Stimulated activated effector memory CD8-positive, alpha-beta T cell treated with anti-CD3 and anti-CD28 coated beads, Interleukin-12 subunit alpha, Interleukin-12 subunit beta, amount 100 ng/mL, for 72 hours (primary cell): ENCODE data around the gene ELL2.

Source experiments
- ATAC-seq: fragments of 150-1000 bp; cut with Tn5 transposase; 2 replicates; pipeline ENCODE4 v1.10.0; 2021
- DNase-seq, 2 donors: peaks; one replicate each; pipeline ENCODE4 v3.0.0; 2021 to 2022; ENCODE audit warnings: low spot score in 2 of 2
- H3K27ac Mint-ChIP-seq: one replicate; pipeline ENCODE4 v1.8.0; 2022; ENCODE audit warnings: mild to moderate bottlenecking, mixed read lengths
- H3K36me3 Mint-ChIP-seq: one replicate; pipeline ENCODE4 v1.8.0; 2022; ENCODE audit warnings: mild to moderate bottlenecking, mixed read lengths
- H3K4me1 Mint-ChIP-seq: one replicate; pipeline ENCODE4 v1.8.0; 2022; ENCODE audit warnings: mixed read lengths
- H3K4me3 Mint-ChIP-seq: one replicate; pipeline ENCODE4 v1.8.0; 2022; ENCODE audit warnings: mild to moderate bottlenecking, mixed read lengths
- H3K9me3 Mint-ChIP-seq: one replicate; pipeline ENCODE4 v1.8.0; 2022; ENCODE audit warnings: mixed read lengths

ELL2 gene

GRCh38 chr5:95988094-95988493 is 26.4 kb upstream of the ELL2 start:
- ATAC-seq (no peak), DNase-seq (no peak)
- Mint-ChIP-seq H3K4me1 (no peaks in the 10 kb centered on the region), H3K9me3 (no peaks in the 10 kb centered on the region), H3K36me3 (no peaks in the 10 kb centered on the region), H3K4me3 (no peak overlapping the region), H3K27ac (no peak overlapping the region)

- no peak for DNase-seq
Observed at GRCh38 chr5:95986937-95987520, 25.4 kb upstream of the ELL2 start.

GRCh38 chr5:95986001-95986400 is 24.4 kb upstream of the ELL2 start:
- no peaks in the 10 kb centered on the region for H3K36me3 Mint-ChIP-seq
- no peak overlapping the region for H3K4me3 Mint-ChIP-seq
- H3K9me3 Mint-ChIP-seq, result no peaks in the 10 kb centered on the region
- ATAC-seq (no peak), DNase-seq (no peak)
- H3K4me1 Mint-ChIP-seq, result no peaks in the 10 kb centered on the region
- H3K27ac Mint-ChIP-seq, result no peak overlapping the region

More at GRCh38 chr5:95986937-95987520, 25.4 kb upstream of the ELL2 start:
- H3K9me3 Mint-ChIP-seq, result no peaks in the 10 kb centered on the region
- H3K36me3 Mint-ChIP-seq, result no peaks in the 10 kb centered on the region
- no peak overlapping the region for H3K27ac Mint-ChIP-seq
- no peak overlapping the region for H3K4me3 Mint-ChIP-seq
- ATAC-seq, result no peak
- H3K4me1 Mint-ChIP-seq, result no peaks in the 10 kb centered on the region

- Mint-ChIP-seq H3K4me1 (no peaks in the 10 kb centered on the region), H3K9me3 (no peaks in the 10 kb centered on the region), H3K36me3 (no peaks in the 10 kb centered on the region), H3K27ac (no peak overlapping the region), H3K4me3 (no peak overlapping the region)
- no peak for ATAC-seq
- DNase-seq, result no peak
Observed at GRCh38 chr5:95985249-95985648, 23.6 kb upstream of the ELL2 start.

GRCh38 chr5:95984287-95984938 is 22.8 kb upstream of the ELL2 start:
- Mint-ChIP-seq H3K4me1 (no peaks in the 10 kb centered on the region), H3K9me3 (no peaks in the 10 kb centered on the region), H3K27ac (no peak overlapping the region), H3K36me3 (no peaks in the 10 kb centered on the region), H3K4me3 (no peak overlapping the region)
- DNase-seq, result no peak
- no peak for ATAC-seq

GRCh38 chr5:95983509-95983908 is 21.9 kb upstream of the ELL2 start:
- Mint-ChIP-seq H3K36me3 (no peaks in the 10 kb centered on the region), H3K27ac (no peak overlapping the region), H3K4me3 (no peak overlapping the region), H3K4me1 (no peaks in the 10 kb centered on the region), H3K9me3 (no peaks in the 10 kb centered on the region)
- ATAC-seq (no peak), DNase-seq (no peak)

- no peak for ATAC-seq
- Mint-ChIP-seq H3K4me3 (no peak overlapping the region), H3K36me3 (no peaks in the 10 kb centered on the region), H3K4me1 (no peaks in the 10 kb centered on the region), H3K9me3 (no peaks in the 10 kb centered on the region), H3K27ac (no peak overlapping the region)
- DNase-seq, result no peak
Observed at GRCh38 chr5:95983080-95983479, 21.4 kb upstream of the ELL2 start.

- ATAC-seq (no peak), DNase-seq (no peak)
- H3K9me3 Mint-ChIP-seq, result no peaks in the 10 kb centered on the region
Observed at GRCh38 chr5:95976606-95977005, 15.0 kb upstream of the ELL2 start.

GRCh38 chr5:95975703-95976102 is 14.1 kb upstream of the ELL2 start:
- peaks cover 7% of the 10 kb centered on the region for H3K36me3 Mint-ChIP-seq

More at GRCh38 chr5:95976606-95977005, 15.0 kb upstream of the ELL2 start:
- Mint-ChIP-seq H3K36me3 (peaks cover 7% of the 10 kb centered on the region), H3K27ac (no peak overlapping the region), H3K4me3 (no peak overlapping the region), H3K4me1 (peaks cover 16% of the 10 kb centered on the region)

GRCh38 chr5:95973793-95974325 is 12.2 kb upstream of the ELL2 start:
- H3K36me3 Mint-ChIP-seq, result peaks cover 7% of the 10 kb centered on the region
- peak overlapping the region; percentile 41 for H3K27ac Mint-ChIP-seq
- peaks cover 16% of the 10 kb centered on the region for H3K4me1 Mint-ChIP-seq
- H3K4me3 Mint-ChIP-seq, result peak overlapping the region; percentile 10
- ATAC-seq (peak; percentile 99), DNase-seq (peak in 1 of 2 donors; percentile 74)
- no peaks in the 10 kb centered on the region for H3K9me3 Mint-ChIP-seq

More at GRCh38 chr5:95975703-95976102, 14.1 kb upstream of the ELL2 start:
- H3K9me3 Mint-ChIP-seq, result no peaks in the 10 kb centered on the region
- no peak overlapping the region for H3K4me3 Mint-ChIP-seq
- no peak overlapping the region for H3K27ac Mint-ChIP-seq
- H3K4me1 Mint-ChIP-seq, result peaks cover 16% of the 10 kb centered on the region
- ATAC-seq, result no peak
- no peak for DNase-seq

- no peak overlapping the region for H3K27ac Mint-ChIP-seq
Observed at GRCh38 chr5:95972196-95972595, 10.5 kb upstream of the ELL2 start.

GRCh38 chr5:95970359-95970704 is 8.7 kb upstream of the ELL2 start:
- ATAC-seq, result no peak
- H3K4me3 Mint-ChIP-seq, result no peak overlapping the region
- peaks cover 16% of the 10 kb centered on the region for H3K4me1 Mint-ChIP-seq
- H3K9me3 Mint-ChIP-seq, result no peaks in the 10 kb centered on the region
- DNase-seq, result no peak
- H3K27ac Mint-ChIP-seq, result no peak overlapping the region
- H3K36me3 Mint-ChIP-seq, result peaks cover 7% of the 10 kb centered on the region

More at GRCh38 chr5:95972196-95972595, 10.5 kb upstream of the ELL2 start:
- no peak overlapping the region for H3K4me3 Mint-ChIP-seq
- peaks cover 16% of the 10 kb centered on the region for H3K4me1 Mint-ChIP-seq
- no peaks in the 10 kb centered on the region for H3K9me3 Mint-ChIP-seq
- DNase-seq, result no peak
- H3K36me3 Mint-ChIP-seq, result peaks cover 7% of the 10 kb centered on the region
- ATAC-seq, result no peak

- peaks cover 7% of the 10 kb centered on the region for H3K36me3 Mint-ChIP-seq
- no peak overlapping the region for H3K4me3 Mint-ChIP-seq
- H3K9me3 Mint-ChIP-seq, result no peaks in the 10 kb centered on the region
- H3K4me1 Mint-ChIP-seq, result peaks cover 16% of the 10 kb centered on the region
- DNase-seq, result no peak
- ATAC-seq, result no peak
- no peak overlapping the region for H3K27ac Mint-ChIP-seq
Observed at GRCh38 chr5:95969651-95970358, 8.2 kb upstream of the ELL2 start.

- ATAC-seq, result no peak
- no peak for DNase-seq
- Mint-ChIP-seq H3K27ac (no peak overlapping the region), H3K9me3 (no peaks in the 10 kb centered on the region), H3K4me1 (peaks cover 12% of the 10 kb centered on the region), H3K36me3 (peaks cover 4% of the 10 kb centered on the region), H3K4me3 (no peak overlapping the region)
Observed at GRCh38 chr5:95969055-95969454, 7.4 kb upstream of the ELL2 start.

GRCh38 chr5:95967236-95967635 is 5.6 kb upstream of the ELL2 start:
- no peaks in the 10 kb centered on the region for H3K36me3 Mint-ChIP-seq
- no peaks in the 10 kb centered on the region for H3K9me3 Mint-ChIP-seq
- no peak overlapping the region for H3K4me3 Mint-ChIP-seq
- H3K4me1 Mint-ChIP-seq, result peaks cover 7% of the 10 kb centered on the region
- DNase-seq, result no peak
- H3K27ac Mint-ChIP-seq, result no peak overlapping the region
- no peak for ATAC-seq

GRCh38 chr5:95966005-95966404 is 4.4 kb upstream of the ELL2 start:
- Mint-ChIP-seq H3K27ac (no peak overlapping the region), H3K9me3 (no peaks in the 10 kb centered on the region)

More at GRCh38 chr5:95966005-95966404, 4.4 kb upstream of the ELL2 start:
- DNase-seq, result no peak
- ATAC-seq, result no peak
- H3K4me1 Mint-ChIP-seq, result peaks cover 12% of the 10 kb centered on the region
- peaks cover 9% of the 10 kb centered on the region for H3K36me3 Mint-ChIP-seq
- H3K4me3 Mint-ChIP-seq, result no peak overlapping the region
